ENCODE measurements around the gene ARRDC3. TPM values are rescaled to one million over a fixed set of nuclear protein-coding genes. Genes with fewer than 3 reads are reported as not detected.

Gene ARRDC3
- total RNA-seq, 1 donor from 2014 or later = 26.3 TPM

GRCh38 chr5:91419571-91420537, 36.7 kb upstream of the ARRDC3 start:
- DNase-seq (ENCODE audit: extremely low spot score in 2 of 2) = no peak
- Histone ChIP-seq H3K9me3 (no peaks in the 10 kb centered on the region), H3K36me3 (no peaks in the 10 kb centered on the region), H3K27me3 (no peaks in the 10 kb centered on the region), H3K27ac (no peak overlapping the region), H3K4me1 (no peaks in the 10 kb centered on the region), H3K4me3 (no peak overlapping the region)
- TF ChIP-seq CTCF (IDR thresholded peaks at IDR 0.05) = peak; percentile 70 to 92 (median 78)
- TF ChIP-seq POLR2A (IDR thresholded peaks at IDR 0.05) = no peak
- intact Hi-C loops (cut with DNase I) = loop anchor here (10.0 kb wide), 1 partner anchor 545 kb away; no protein-coding TSS in a partner anchor

GRCh38 chr5:91419136-91419535, 36.0 kb upstream of the ARRDC3 start:
- intact Hi-C loops (cut with DNase I) = loop anchor here (10.0 kb wide), 1 partner anchor 544 kb away; no protein-coding TSS in a partner anchor
- no peaks in the 10 kb centered on the region for H3K27me3 ChIP-seq
- no peak overlapping the region for H3K27ac ChIP-seq
- H3K36me3 ChIP-seq = no peaks in the 10 kb centered on the region
- no peak overlapping the region for H3K4me3 ChIP-seq
- DNase-seq (ENCODE audit: extremely low spot score in 2 of 2) = no peak
- no peak for TF ChIP-seq POLR2A (IDR thresholded peaks at IDR 0.05)
- TF ChIP-seq CTCF (IDR thresholded peaks at IDR 0.05) = no peak
- TF ChIP-seq POLR2AphosphoS5 (IDR thresholded peaks at IDR 0.05; ENCODE audit: insufficient read depth in 1 of 2, low read depth in 1 of 2) = no peak
- no peaks in the 10 kb centered on the region for H3K4me1 ChIP-seq
- H3K9me3 ChIP-seq = no peaks in the 10 kb centered on the region

- no peaks in the 10 kb centered on the region for H3K27me3 ChIP-seq
- H3K27ac ChIP-seq = no peak overlapping the region
- no peaks in the 10 kb centered on the region for H3K9me3 ChIP-seq
- TF ChIP-seq POLR2AphosphoS5 (IDR thresholded peaks at IDR 0.05; ENCODE audit: insufficient read depth in 1 of 2, low read depth in 1 of 2) (no peak), CTCF (IDR thresholded peaks at IDR 0.05) (no peak)
- intact Hi-C loops (cut with DNase I) = loop anchor here (10.0 kb wide), 1 partner anchor 543 kb away; no protein-coding TSS in a partner anchor
- no peaks in the 10 kb centered on the region for H3K36me3 ChIP-seq
- no peak overlapping the region for H3K4me3 ChIP-seq
- DNase-seq (ENCODE audit: extremely low spot score in 2 of 2) = no peak
- H3K4me1 ChIP-seq = no peaks in the 10 kb centered on the region
Observed at GRCh38 chr5:91418158-91418557, 35.0 kb upstream of the ARRDC3 start.

GRCh38 chr5:91417219-91417618, 34.1 kb upstream of the ARRDC3 start:
- no peaks in the 10 kb centered on the region for H3K27me3 ChIP-seq
- intact Hi-C loops (cut with DNase I) = loop anchor here (10.0 kb wide), 1 partner anchor 542 kb away; no protein-coding TSS in a partner anchor
- H3K27ac ChIP-seq = no peak overlapping the region
- no peak overlapping the region for H3K4me3 ChIP-seq
- no peaks in the 10 kb centered on the region for H3K36me3 ChIP-seq
- DNase-seq (ENCODE audit: extremely low spot score in 2 of 2) = no peak
- TF ChIP-seq CTCF (IDR thresholded peaks at IDR 0.05) (no peak), POLR2A (IDR thresholded peaks at IDR 0.05) (no peak), POLR2AphosphoS5 (IDR thresholded peaks at IDR 0.05; ENCODE audit: insufficient read depth in 1 of 2, low read depth in 1 of 2) (no peak)
- no peaks in the 10 kb centered on the region for H3K4me1 ChIP-seq
- no peaks in the 10 kb centered on the region for H3K9me3 ChIP-seq

DNA sequence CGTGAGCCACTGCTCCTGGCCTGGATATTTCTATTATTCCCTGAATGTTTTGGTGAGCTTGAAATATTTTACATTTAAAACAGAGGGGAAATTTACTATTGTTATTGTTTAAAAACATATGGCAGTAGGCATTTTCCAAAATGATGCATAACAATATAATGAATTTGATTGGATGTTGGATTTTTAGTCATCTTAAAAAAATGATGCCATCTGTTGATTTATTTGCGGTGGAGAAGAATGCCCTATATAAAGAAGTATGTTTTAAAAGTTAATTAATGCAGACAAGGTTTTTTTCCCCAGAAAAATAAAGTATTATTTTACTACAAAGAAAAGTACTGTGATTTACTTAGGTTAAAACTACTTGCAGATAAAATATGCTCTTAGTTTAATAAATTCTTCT, 33.4 kb upstream of the ARRDC3 start:
- H3K36me3 ChIP-seq = no peaks in the 10 kb centered on the region
- intact Hi-C loops (cut with DNase I) = loop anchor here (10.0 kb wide), 1 partner anchor 542 kb away; no protein-coding TSS in a partner anchor
- no peak for DNase-seq (ENCODE audit: extremely low spot score in 2 of 2)
- H3K4me1 ChIP-seq = no peaks in the 10 kb centered on the region
- no peaks in the 10 kb centered on the region for H3K27me3 ChIP-seq
- TF ChIP-seq POLR2A (IDR thresholded peaks at IDR 0.05) (no peak), POLR2AphosphoS5 (IDR thresholded peaks at IDR 0.05; ENCODE audit: insufficient read depth in 1 of 2, low read depth in 1 of 2) (no peak), CTCF (IDR thresholded peaks at IDR 0.05) (no peak)
- H3K27ac ChIP-seq = no peak overlapping the region
- H3K4me3 ChIP-seq = no peak overlapping the region
- no peaks in the 10 kb centered on the region for H3K9me3 ChIP-seq
